HCT116 (cell line): Measurements from ENCODE around the gene MYO5C. TPM values are rescaled to one million over a fixed set of nuclear protein-coding genes. Genes with fewer than 3 reads are reported as not detected.

Experiments
- ATAC-seq: fragments of 200-7000 bp; cut with Tn5 transposase; 2 replicates; pipeline ENCODE4 v1.9.1; 2020; ENCODE audit warnings: mild to moderate bottlenecking, moderate library complexity
- BruUV-seq: library from RNA; stranded (reverse); fragments of 400-500 nt; replicated peaks from 2 replicates; lab custom pipeline; 2021; lab: Mats Ljungman, UMichigan
- CTCF ChIA-PET: fragments of 300-600 bp; sonication (Branson Sonifier 250); formaldehyde crosslinking; loops from one replicate; lab custom pipeline; 2021; ENCODE audit warnings: antibody characterized with exemption; lab: Charles Lee
- POLR2A ChIA-PET: fragments of 300-600, 350-600 bp; sonication (Branson Sonifier 250); formaldehyde crosslinking; loops from one replicate; lab custom pipeline; 2021; ENCODE audit warnings: antibody characterized with exemption; lab: Charles Lee
- RAD21 ChIA-PET, 2 experiments: fragments of 300-600 bp; sonication (Branson Sonifier 250); formaldehyde crosslinking; loops; one replicate each; lab custom pipeline; 2023; ENCODE audit warnings: low total read pairs in 2 of 2; ENCODE audit not compliant: uncharacterized antibody in 2 of 2, unreplicated experiment in 2 of 2, low non-redundant PET in 1 of 2; lab: Charles Lee
- DNase-seq: peaks from one replicate; pipeline ENCODE4 v3.0.0-alpha.2; 2010; ENCODE audit warnings: low read depth, low spot score
- H2AFZ ChIP-seq: fragments of 200-600 bp; shearing (Covaris generic), sonication (generic); 2 replicates; pipeline ENCODE4 v1.6.1; 2017; ENCODE audit warnings: low read depth, mixed run types, mixed read lengths, antibody characterized with exemption, low read length; ENCODE audit not compliant: poor library complexity, severe bottlenecking
- H3K27ac ChIP-seq: 2 replicates; pipeline ENCODE4 v1.5.1; 2012; ENCODE audit warnings: low read depth, low read length
- H3K27me3 ChIP-seq: fragments of 200-600 bp; sonication (generic); 2 replicates; pipeline ENCODE4 v1.6.1; 2016; ENCODE audit warnings: mixed run types, low read length, mixed read lengths; ENCODE audit not compliant: insufficient read depth
- H3K36me3 ChIP-seq, 2 experiments: fragments of 200-500 bp in 1 of 2; fragments of 200-600 bp in 1 of 2; sonication (Bioruptor generic) in 1 of 2; sonication (generic) in 1 of 2; 2 replicates each; pipeline versions ENCODE4 v1.5.1 to v1.6.1; 2014 to 2016; ENCODE audit warnings: low read length in 2 of 2, inconsistent platforms in 1 of 2, mixed read lengths in 1 of 2, mixed run types in 1 of 2; ENCODE audit not compliant: insufficient read depth in 2 of 2, control insufficient read depth in 1 of 2
- H3K4me1 ChIP-seq, 2 experiments: fragments of 200-600 bp in 1 of 2; sonication (generic) in 1 of 2; 2 replicates each; pipeline versions ENCODE4 v1.5.1 to v1.6.1; 2012 to 2017; ENCODE audit warnings: low read length in 2 of 2, inconsistent platforms in 1 of 2, mild to moderate bottlenecking in 1 of 2, mixed read lengths in 1 of 2, mixed run types in 1 of 2, moderate library complexity in 1 of 2; ENCODE audit not compliant: insufficient read depth in 2 of 2, control insufficient read depth in 1 of 2
- H3K4me2 ChIP-seq: fragments of 200-600 bp; sonication (generic); 2 replicates; pipeline ENCODE4 v1.6.1; 2017; ENCODE audit warnings: mixed run types, low read length, mixed read lengths
- H3K4me3 ChIP-seq, 2 experiments: fragments of 200-600 bp in 1 of 2; sonication (generic) in 1 of 2; replicated peaks in 1 of 2; 2 replicates each; pipeline ENCODE4 v1.5.1; 2011 to 2016; ENCODE audit warnings: low read length in 2 of 2, control low read depth in 1 of 2, low read depth in 1 of 2, mild to moderate bottlenecking in 1 of 2, mixed read lengths in 1 of 2, mixed run types in 1 of 2
- H3K79me2 ChIP-seq: fragments of 200-600 bp; sonication (generic); 2 replicates; pipeline ENCODE4 v1.6.1; 2017; ENCODE audit warnings: mild to moderate bottlenecking, mixed run types, low read length, moderate library complexity, mixed read lengths; ENCODE audit not compliant: insufficient read depth
- H3K9ac ChIP-seq: fragments of 200-600 bp; sonication (generic); 2 replicates; pipeline ENCODE4 v1.6.1; 2016; ENCODE audit warnings: low read length, mixed read lengths
- H3K9me2 ChIP-seq: fragments of 200-600 bp; sonication (generic), shearing (Covaris generic); 2 replicates; pipeline ENCODE4 v1.6.1; 2017; ENCODE audit warnings: mixed run types, mild to moderate bottlenecking, moderate library complexity; ENCODE audit not compliant: insufficient read depth
- H3K9me3 ChIP-seq, 2 experiments: fragments of 200-500 bp in 1 of 2; fragments of 200-600 bp in 1 of 2; sonication (Bioruptor generic) in 1 of 2; sonication (generic) in 1 of 2; 2 replicates each; pipeline ENCODE4 v1.6.1; 2014 to 2017; ENCODE audit warnings: low read length in 2 of 2, mixed read lengths in 2 of 2, inconsistent platforms in 1 of 2, low read depth in 1 of 2, mild to moderate bottlenecking in 1 of 2, mixed run types in 1 of 2, moderate library complexity in 1 of 2; ENCODE audit not compliant: control insufficient read depth in 1 of 2, insufficient read depth in 1 of 2
- H4K20me1 ChIP-seq: fragments of 200-600 bp; sonication (generic), shearing (Covaris generic); 2 replicates; pipeline ENCODE4 v1.6.1; 2017; ENCODE audit warnings: mixed run types, mild to moderate bottlenecking, moderate library complexity; ENCODE audit not compliant: insufficient read depth
- ATF3 ChIP-seq: IDR thresholded peaks from 2 replicates; pipeline ENCODE4 v1.6.1; 2012
- CBX3 ChIP-seq: IDR thresholded peaks from 2 replicates; pipeline ENCODE4 v1.6.1; 2012; ENCODE audit warnings: low read depth
- EZH2 ChIP-seq: fragments of 200-600 bp; sonication (generic); IDR thresholded peaks from 2 replicates; pipeline ENCODE4 v1.6.1; 2017; ENCODE audit warnings: antibody characterized with exemption, mixed run types
- EZH2phosphoT487 ChIP-seq: fragments of 200-600 bp; IDR thresholded peaks from 2 replicates; pipeline ENCODE4 v1.6.1; 2018; ENCODE audit warnings: antibody characterized with exemption, borderline replicate concordance
- FOSL1 ChIP-seq: IDR thresholded peaks from 2 replicates; pipeline ENCODE4 v1.6.1; 2012; ENCODE audit warnings: low read depth
- SIN3A ChIP-seq: IDR thresholded peaks from 2 replicates; pipeline ENCODE4 v1.6.1; 2012; ENCODE audit warnings: low read depth
- SP1 ChIP-seq: IDR thresholded peaks from 2 replicates; pipeline ENCODE4 v1.6.1; 2012; ENCODE audit warnings: low read depth
- SRF ChIP-seq: IDR thresholded peaks from 2 replicates; pipeline ENCODE4 v1.6.1; 2012; ENCODE audit warnings: low read depth
- intact Hi-C: fragments of 100-400 bp; cut with micrococcal nuclease; formaldehyde crosslinking; loops from 2 replicates; pipeline ENCODE4 v1.10.0; 2022
- total RNA-seq: library from RNA; stranded (reverse); gene quantifications from one replicate; pipeline ENCODE4 v1.2.1, GENCODE V29; 2021; ENCODE audit not compliant: unreplicated experiment
- TF ChIP-seq, protein P1 (sequence below), 3 experiments: fragments of 200-600 bp in 1 of 3; sonication (generic) in 1 of 3; IDR thresholded peaks in 2 of 3; conservative IDR thresholded peaks in 1 of 3; 2 replicates each; pipeline ENCODE4 v1.5.1; 2012 to 2017; ENCODE audit warnings: low read depth in 2 of 3, low read length in 2 of 3, antibody characterized with exemption in 1 of 3, borderline replicate concordance in 1 of 3, control low read depth in 1 of 3, mild to moderate bottlenecking in 1 of 3, mixed read lengths in 1 of 3, mixed run types in 1 of 3, moderate library complexity in 1 of 3; ENCODE audit not compliant: insufficient read depth in 1 of 3

MYO5C gene
- total RNA-seq, 1 experiment from 2014 or later, result 34.0 TPM

DNA sequence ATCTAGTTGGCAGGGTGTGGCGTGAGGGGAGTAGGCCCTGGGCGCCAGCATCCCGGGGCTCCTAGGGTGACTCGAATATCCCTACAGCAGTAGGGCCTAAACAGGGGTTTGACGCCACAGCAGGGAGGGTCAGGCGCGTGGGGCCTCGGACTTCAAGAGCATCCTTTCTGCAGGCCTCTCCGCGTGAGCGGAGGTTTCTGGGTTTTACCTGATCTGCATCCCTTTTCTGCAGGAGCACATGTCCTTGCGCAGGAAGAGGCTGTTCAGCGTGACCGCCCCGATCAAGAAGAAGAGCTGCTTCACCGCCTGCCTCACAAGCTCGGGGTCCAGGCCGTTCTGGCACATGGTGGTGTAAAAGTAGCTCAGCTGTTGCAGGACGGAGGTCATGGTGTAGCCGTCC is 90.9 kb downstream of the MYO5C start:
- no TSS peak for BruUV-seq
- H4K20me1 ChIP-seq, result no peaks in the 10 kb centered on the region
- TF ChIP-seq SP1, result no peak
- TF ChIP-seq, protein P1, sequence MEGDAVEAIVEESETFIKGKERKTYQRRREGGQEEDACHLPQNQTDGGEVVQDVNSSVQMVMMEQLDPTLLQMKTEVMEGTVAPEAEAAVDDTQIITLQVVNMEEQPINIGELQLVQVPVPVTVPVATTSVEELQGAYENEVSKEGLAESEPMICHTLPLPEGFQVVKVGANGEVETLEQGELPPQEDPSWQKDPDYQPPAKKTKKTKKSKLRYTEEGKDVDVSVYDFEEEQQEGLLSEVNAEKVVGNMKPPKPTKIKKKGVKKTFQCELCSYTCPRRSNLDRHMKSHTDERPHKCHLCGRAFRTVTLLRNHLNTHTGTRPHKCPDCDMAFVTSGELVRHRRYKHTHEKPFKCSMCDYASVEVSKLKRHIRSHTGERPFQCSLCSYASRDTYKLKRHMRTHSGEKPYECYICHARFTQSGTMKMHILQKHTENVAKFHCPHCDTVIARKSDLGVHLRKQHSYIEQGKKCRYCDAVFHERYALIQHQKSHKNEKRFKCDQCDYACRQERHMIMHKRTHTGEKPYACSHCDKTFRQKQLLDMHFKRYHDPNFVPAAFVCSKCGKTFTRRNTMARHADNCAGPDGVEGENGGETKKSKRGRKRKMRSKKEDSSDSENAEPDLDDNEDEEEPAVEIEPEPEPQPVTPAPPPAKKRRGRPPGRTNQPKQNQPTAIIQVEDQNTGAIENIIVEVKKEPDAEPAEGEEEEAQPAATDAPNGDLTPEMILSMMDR (IDR thresholded peaks at IDR 0.05 in 2 of 3, conservative IDR thresholded peaks at IDR 0.05 in 1 of 3; ENCODE audit: borderline replicate concordance in 1 of 3, insufficient read depth in 1 of 3, low read depth in 2 of 3, low read length in 2 of 3), result no peak
- TF ChIP-seq CBX3, result no peak
- no peak for TF ChIP-seq SRF
- no peak for TF ChIP-seq EZH2phosphoT487
- TF ChIP-seq ATF3, result no peak
- no peak for TF ChIP-seq EZH2
- no peak for TF ChIP-seq SIN3A
- TF ChIP-seq, all 23 proteins: peak for 0
- Histone ChIP-seq H3K9me2 (no peaks in the 10 kb centered on the region), H3K4me1 (no peaks in the 10 kb centered on the region), H3K9ac (no peak overlapping the region), H3K79me2 (no peaks in the 10 kb centered on the region), H3K4me2 (no peak overlapping the region), H3K4me3 (no peak overlapping the region), H3K27ac (no peak overlapping the region), H3K27me3 (no peaks in the 10 kb centered on the region), H2AFZ (no peak overlapping the region), H3K36me3 (peaks cover 14 to 28% of the 10 kb centered on the region in 2 experiments; a peak in 3 of 4 replicates), H3K9me3 (no peaks in the 10 kb centered on the region)
- intact Hi-C loops, result no loop called here
- ATAC-seq (no peak), DNase-seq (no peak)
- RAD21 ChIA-PET, result no interaction called here
- POLR2A ChIA-PET, result no interaction called here
- CTCF ChIA-PET, result no interaction called here

- no peaks in the 10 kb centered on the region for H3K4me1 ChIP-seq
- TF ChIP-seq FOSL1, result no peak
- TF ChIP-seq ATF3, result no peak
- no peaks in the 10 kb centered on the region for H3K9me2 ChIP-seq
- intact Hi-C loops, result no loop called here
- no peak overlapping the region for H3K27ac ChIP-seq
- no peak overlapping the region for H3K9ac ChIP-seq
- H3K4me2 ChIP-seq, result no peak overlapping the region
- RAD21 ChIA-PET, result no interaction called here
- H3K27me3 ChIP-seq, result no peaks in the 10 kb centered on the region
- H3K4me3 ChIP-seq, result no peak overlapping the region
- no TSS peak for BruUV-seq
- H3K9me3 ChIP-seq, result no peaks in the 10 kb centered on the region
- peaks cover 9 to 20% of the 10 kb centered on the region in 2 experiments; a peak in 3 of 4 replicates for H3K36me3 ChIP-seq
- DNase-seq (no peak), ATAC-seq (no peak)
- POLR2A ChIA-PET, result no interaction called here
- H3K79me2 ChIP-seq, result no peaks in the 10 kb centered on the region
- no peaks in the 10 kb centered on the region for H4K20me1 ChIP-seq
- no peak overlapping the region for H2AFZ ChIP-seq
- CTCF ChIA-PET, result no interaction called here
These were observed 94.7 kb downstream of the MYO5C start for GRCh38 chr15:52200831-52201365.
